Activated T-cell treated with anti-CD3 and anti-CD28 coated beads for 1 hour (primary cell): ENCODE measurements around the gene TKTL2.
"Not testable (repeated sequence)": the region's sequence is repeated elsewhere in the genome, so short reads cannot be mapped to it uniquely, and the experiment has no call there.

Experiments
- DNase-seq: peaks from one replicate; pipeline ENCODE4 v3.0.0-alpha.2; 2020; ENCODE audit warnings: low read depth

TKTL2 gene

DNA sequence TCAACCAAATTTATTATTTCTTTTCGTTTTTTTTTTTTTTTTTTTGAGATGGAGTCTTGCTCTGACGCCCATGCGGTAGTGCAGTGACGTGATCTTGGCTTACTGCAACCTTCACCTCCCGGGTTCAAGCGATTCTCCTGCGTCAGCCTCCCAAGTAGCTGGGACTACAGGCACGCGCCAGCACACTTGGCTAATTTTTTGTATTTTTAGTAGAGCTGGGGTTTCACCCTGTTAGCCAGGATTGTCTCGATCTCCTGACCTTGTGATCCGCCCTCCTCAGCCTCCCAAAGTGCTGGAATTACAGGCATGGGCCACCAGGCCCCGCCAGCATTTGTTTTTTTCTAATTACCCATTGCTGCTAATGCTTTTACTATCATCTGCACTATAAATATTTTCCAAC, 26.5 kb downstream of the TKTL2 start:
- not testable (repeated sequence) for DNase-seq

DNA sequence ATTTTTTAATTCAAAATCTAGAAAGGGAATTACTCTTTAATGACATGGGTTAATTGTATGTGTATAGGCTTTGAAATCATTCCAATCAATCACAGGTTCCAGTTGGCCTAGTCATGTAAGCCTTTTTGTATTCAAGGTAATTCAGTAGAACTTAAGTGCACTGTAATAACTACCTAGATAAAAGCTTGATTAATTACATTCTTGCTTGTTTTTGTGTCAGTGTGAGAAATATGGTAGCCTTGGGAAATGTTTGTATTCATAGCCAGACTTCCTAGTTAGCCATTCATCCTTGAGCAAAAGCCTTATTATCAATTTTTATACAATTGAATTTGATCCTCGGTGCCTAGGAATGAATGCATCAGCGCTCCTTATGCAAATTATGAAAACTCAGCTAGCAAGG, 33.5 kb downstream of the TKTL2 start:
- DNase-seq = no peak
